GM23248 (cell line): ENCODE measurements around the gene PROSER1.

Source experiments
- EZH2 ChIP-seq: fragments of 200-600 bp; sonication (generic); IDR thresholded peaks from 2 replicates; pipeline ENCODE4 v1.6.1; 2018; ENCODE audit warnings: antibody characterized with exemption, mild to moderate bottlenecking; ENCODE audit not compliant: insufficient read depth, poor library complexity, severe bottlenecking
- EZH2phosphoT487 ChIP-seq: fragments of 200-600 bp; sonication (generic); IDR thresholded peaks from 2 replicates; pipeline ENCODE4 v1.6.1; 2018; ENCODE audit warnings: antibody characterized with exemption, moderate library complexity, mild to moderate bottlenecking, low read depth; ENCODE audit not compliant: insufficient read depth

DNA sequence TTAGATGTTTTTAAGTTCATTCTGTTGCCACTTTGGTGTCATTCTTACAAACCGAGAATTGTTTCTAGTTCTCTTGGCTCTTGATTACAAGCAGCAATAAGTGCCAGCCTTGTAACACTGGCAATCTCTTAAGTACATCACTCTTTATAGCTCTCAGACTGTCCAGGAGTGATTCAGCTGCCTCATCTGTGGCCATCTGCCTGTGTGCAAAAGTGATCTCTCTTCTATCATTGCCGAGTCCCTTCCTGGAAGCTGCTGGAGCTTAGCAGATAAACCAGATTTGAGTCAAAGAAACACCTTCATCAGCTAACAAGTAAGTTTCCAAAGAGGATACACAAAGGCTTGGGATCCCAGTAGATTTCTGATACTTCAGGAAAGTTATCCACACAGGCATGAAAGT, 70.4 kb downstream of the PROSER1 start:
- no peak for TF ChIP-seq EZH2
- no peak for TF ChIP-seq EZH2phosphoT487
